HG02798 (cell line): ENCODE measurements around the gene PDF.

Experiments used
- ATAC-seq: cut with Tn5 transposase; IDR thresholded peaks from one replicate; pipeline ENCODE4 v1.9.1; 2021; ENCODE audit warnings: mild to moderate bottlenecking; ENCODE audit not compliant: unreplicated experiment, poor library complexity

The PDF gene

GRCh38 chr16:69340095-69340644 is 9.8 kb upstream of the PDF start:
- ATAC-seq = no peak

- peak; percentile 92 for ATAC-seq
Measured at GRCh38 chr16:69339289-69340094, 9.1 kb upstream of the PDF start, which contains the start of the genes COG8 and NIP7. Gene COG8 (minus strand): TSS chr16:69339564. CDS start chr16:69339552, 12 bp downstream. Gene NIP7 (plus strand): TSS chr16:69339772. CDS start chr16:69339830, 58 bp downstream.

- no peak for ATAC-seq
Measured at GRCh38 chr16:69338557-69339288, 8.3 kb upstream of the PDF start.

- no peak for ATAC-seq
Measured at GRCh38 chr16:69334696-69335095, 4.3 kb upstream of the PDF start.

DNA sequence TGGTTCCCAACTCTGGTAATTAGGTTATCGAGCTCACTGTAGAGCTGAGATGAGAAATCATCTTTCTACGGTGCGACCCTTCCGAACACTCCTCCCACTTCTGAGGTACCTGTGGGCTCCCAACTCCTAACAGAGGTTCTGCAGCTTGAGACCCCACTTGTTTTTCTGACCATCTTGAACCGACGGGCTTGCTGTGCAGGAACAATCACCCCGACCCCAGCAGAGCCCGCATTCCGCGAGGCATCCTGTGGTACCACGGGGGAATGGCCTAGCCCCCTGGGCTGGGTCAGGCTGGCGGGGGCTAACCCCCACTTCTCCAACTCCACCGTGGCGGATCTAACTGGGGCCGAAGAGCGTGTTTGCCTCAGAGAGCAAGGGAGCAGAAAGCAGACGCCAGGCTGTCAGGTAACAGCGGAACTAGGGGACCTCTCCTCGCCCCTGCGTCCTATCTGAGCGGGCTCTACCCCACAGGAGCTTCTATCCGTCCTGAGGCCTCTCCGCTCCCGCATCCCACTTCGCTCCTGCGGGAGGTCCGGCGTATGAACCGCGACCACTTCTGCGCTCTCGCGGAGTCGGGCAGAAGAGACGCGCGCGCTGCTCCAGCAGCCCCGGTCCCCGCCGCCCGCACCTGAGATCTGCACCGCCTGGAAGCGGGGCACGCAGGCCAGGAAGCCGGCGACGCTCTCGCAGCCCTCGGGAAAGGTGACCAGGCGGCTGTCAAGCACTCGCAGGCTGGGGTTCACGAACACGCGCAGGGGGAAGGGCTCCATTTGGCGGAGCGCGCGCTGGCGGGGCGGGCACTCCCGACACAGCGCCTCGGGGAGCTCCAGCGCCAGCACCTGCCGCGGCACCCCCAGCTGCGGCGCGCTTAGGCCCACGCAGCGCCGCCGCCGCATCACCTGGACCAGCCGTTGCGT is 761 bp downstream of the PDF start:
- peak; percentile 43 for ATAC-seq

- ATAC-seq = no peak
Measured at GRCh38 chr16:69328854-69329316, 1.5 kb downstream of the PDF start.

- ATAC-seq = no peak
Measured at GRCh38 chr16:69327585-69328310, 2.6 kb downstream of the PDF start.

- ATAC-seq = no peak
Measured at GRCh38 chr16:69326172-69326873, 4.1 kb downstream of the PDF start.

- ATAC-seq = no peak
Measured at GRCh38 chr16:69325784-69326171, 4.6 kb downstream of the PDF start.

GRCh38 chr16:69324585-69325253 is 5.7 kb downstream of the PDF start:
- no peak for ATAC-seq

GRCh38 chr16:69324013-69324531 is 6.3 kb downstream of the PDF start:
- ATAC-seq = no peak

DNA sequence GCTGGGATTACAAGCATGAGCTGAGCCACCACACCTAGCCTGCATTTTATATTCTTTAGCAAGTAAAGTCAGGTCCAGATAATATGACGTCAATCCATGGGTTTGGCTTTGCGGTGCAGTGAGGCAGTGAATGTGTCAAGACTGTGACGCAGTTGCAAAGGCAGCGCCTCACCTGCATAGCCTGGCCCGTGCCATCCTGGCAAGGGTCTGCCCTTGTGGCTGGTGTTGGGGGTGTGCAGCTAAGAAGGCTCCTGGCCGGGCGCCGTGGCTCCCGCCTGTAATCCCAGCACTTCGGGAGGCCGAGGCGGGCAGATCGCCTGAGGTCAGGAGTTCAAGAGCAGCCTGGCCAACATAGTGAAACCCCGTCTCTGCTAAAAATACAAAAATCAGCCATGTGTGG is 7.0 kb downstream of the PDF start:
- no peak for ATAC-seq

DNA sequence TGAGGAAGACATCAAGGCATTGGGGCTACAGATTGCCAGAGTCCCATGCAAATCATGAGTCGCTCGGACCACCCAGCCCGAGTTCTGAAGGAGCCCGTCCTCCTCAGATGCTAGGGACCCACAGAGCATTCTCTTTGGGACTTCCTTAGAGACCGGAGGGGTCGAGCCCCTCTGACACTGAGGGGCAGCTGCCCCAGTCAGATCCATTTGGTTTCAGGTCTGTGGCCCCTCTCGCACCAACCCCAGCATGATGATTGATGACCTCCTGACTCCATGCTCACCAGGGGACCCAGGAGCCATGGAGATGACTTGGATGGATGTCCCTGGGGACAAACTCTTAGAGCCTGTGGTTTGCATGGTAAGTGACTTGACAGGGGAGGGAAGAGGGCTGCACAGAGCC is 8.0 kb downstream of the PDF start:
- no peak for ATAC-seq

GRCh38 chr16:69321080-69321479 is 9.3 kb downstream of the PDF start:
- no peak for ATAC-seq

DNA sequence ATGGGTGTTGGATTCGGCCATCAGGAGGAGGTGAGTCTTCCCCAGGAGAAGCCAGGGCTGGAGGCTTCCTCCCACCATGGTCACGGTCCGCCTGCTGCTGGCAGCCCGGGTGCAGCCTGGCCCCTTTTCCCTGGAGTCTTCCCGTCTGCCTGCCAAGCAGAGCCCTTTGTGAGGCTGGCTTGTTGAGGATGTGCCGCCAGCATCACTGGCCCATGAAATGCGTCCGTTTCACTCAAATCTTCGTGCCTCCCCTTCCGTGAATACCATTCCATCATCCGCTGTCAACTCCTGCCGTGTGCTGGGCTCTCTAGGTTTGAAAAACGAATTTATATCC is 9.7 kb downstream of the PDF start:
- no peak for ATAC-seq

DNA sequence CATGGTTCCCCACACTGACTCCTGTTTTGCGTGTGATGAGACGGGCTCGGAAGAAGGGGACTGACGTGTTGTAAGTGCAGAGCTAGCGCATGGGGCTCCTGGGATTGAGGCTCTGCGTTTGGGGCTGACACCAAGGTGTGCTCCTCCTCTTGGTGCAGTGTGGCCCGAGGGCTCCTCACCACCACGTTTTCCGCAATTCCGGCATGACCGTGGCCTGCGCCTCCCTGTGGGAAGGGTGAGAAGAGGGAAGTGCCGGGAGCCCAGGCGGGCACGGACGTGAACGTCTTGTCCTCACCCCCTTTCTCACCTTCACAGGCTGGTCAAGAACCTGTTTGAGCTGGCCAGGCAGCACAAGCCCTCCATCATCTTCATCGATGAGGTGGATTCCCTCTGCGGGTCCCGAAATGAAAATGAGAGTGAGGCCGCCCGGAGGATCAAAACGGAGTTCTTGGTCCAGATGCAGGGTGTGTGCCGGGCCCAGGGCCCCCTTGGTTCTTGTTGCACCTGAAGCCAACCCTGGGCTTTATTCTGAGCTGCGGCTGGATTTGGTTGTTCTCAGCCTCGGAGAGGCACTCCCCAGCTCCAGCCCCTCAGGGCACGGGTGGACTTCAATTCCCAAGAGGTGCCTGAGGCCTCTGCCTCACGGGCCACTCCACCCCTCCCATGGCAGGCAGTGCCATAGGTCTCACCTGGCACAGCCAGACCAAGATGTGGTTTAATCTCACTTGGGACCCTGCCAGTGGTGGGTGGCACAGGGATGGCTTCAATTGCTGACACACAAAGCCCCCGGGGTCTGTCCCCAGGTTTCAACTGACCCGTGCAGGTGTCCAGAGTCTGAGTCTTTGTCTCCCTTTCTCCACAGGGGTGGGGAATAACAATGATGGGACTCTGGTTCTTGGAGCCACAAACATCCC is 10.3 kb downstream of the PDF start:
- no peak for ATAC-seq

DNA sequence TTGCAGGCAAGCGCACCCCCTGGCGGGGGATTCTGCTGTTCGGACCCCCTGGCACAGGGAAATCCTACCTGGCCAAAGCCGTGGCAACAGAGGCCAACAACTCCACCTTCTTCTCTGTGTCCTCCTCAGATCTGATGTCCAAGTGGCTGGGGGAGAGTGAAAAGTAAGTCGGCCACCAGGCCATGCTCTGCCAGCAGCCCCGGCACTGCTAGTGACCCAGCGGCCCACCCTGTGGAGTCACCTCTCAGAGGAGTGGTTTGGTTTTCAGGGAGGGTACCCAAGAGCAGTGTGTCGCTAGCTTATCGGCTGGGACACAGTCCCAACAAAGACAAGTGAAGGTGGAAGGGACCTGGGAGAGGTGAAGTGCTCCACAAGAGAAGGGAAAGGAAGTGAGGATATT is 11.0 kb downstream of the PDF start:
- ATAC-seq = no peak
